Measurements from ENCODE around the gene XYLT1. TPM values are rescaled to one million over a fixed set of nuclear protein-coding genes. Genes with fewer than 3 reads are reported as not detected.
A peak's percentile ranks its signal among the peaks of the same experiment; 100 is the strongest.

The XYLT1 gene
- total RNA-seq, 1 experiment from 2014 or later: 14.5 TPM

DNA sequence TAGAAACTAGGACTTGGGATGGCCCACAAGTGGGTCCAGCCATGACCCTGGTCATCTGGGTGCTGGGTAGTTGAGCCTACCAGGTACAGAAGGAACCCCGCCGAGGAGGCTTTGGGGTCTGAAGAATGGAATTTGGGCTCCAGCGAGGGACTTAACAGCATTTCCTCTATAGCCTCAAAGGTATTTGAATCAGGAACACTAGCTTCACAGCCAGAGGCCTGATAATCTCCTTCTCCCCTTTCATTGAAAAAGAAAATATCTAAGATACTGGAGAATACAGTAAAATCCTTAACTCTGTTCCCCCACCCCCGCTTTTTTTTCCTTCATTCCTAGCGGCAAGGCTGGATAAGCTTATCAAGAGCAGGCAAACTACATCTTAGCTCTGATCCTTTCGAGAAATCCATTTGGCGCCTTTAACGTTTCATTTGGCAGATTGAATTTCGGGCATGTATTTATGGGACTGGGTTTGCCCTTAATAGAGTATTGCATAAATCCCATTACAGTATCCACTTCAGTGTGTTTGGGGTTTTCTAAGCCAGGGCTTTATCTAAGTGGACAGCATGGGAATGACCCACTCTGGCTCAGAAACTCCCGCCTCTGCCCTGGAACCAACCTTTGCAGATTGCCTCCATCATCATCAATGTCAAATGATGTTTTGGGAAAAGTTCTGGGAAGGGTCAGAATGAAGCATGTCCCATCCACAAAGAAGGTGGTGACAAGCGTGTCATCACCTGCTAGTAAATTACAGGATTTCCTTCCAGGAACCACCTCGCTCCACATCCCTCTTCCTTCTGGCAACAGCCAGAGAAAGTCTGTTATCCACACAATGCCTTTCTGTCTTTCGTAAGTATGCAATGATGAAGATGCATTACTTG lies 36.9 kb downstream of the XYLT1 start:
- Mint-ChIP-seq H3K4me3 (no peak overlapping the region; a peak in 2 of 5 replicates), H3K36me3 (ENCODE audit: insufficient read depth in 1 of 3, low read depth in 3 of 3) (peaks cover 2 to 5% (median 4%) of the 10 kb centered on the region in 3 experiments; a peak in 4 of 7 replicates), H3K27me3 (ENCODE audit: low read depth) (no peaks in the 10 kb centered on the region), H3K4me1 (peaks cover 53 to 69% of the 10 kb centered on the region in 2 experiments), H3K9me3 (peaks cover 0 to 2% of the 10 kb centered on the region in 2 experiments; a peak in 2 of 5 replicates), H3K27ac (peak overlapping the region in 1 of 3 experiments; percentile 14; a peak in 2 of 7 replicates)
- peaks cover 10% of the 10 kb centered on the region; the same call in 1 of the 2 replicates for H3K4me1 ChIP-seq (ENCODE audit: insufficient read depth, low read length)
- no peak for DNase-seq
- peaks cover 2% of the 10 kb centered on the region for H3K79me1 ChIP-seq (ENCODE audit: insufficient read depth, low read depth, low read length, poor library complexity, severe bottlenecking)
- H2BK20ac ChIP-seq (ENCODE audit: low read depth, low read length, poor library complexity, severe bottlenecking): no peak overlapping the region
- no peaks in the 10 kb centered on the region for H3K23me2 ChIP-seq (ENCODE audit: insufficient read length, low read depth, low read length, poor library complexity, severe bottlenecking)
- H2BK15ac ChIP-seq (ENCODE audit: low read depth, low read length): no peak overlapping the region
- no peak overlapping the region for H4K91ac ChIP-seq (ENCODE audit: insufficient read length, low read depth, low read length)
- no peak overlapping the region for H3T11ph ChIP-seq (ENCODE audit: low read length)
- no peaks in the 10 kb centered on the region for H4K20me1 ChIP-seq (ENCODE audit: control insufficient read depth, insufficient read depth, insufficient read length)
- no peak overlapping the region for H2AK5ac ChIP-seq (ENCODE audit: insufficient read length, low read length)
- no peak overlapping the region for H2BK120ac ChIP-seq (ENCODE audit: low read depth, low read length, poor library complexity, severe bottlenecking)
- no peaks in the 10 kb centered on the region for H3K79me2 ChIP-seq (ENCODE audit: insufficient read depth, low read length)
- no CpG with 5 or more reads among the region's 13 CpGs for WGBS (ENCODE audit: extremely low coverage, insufficient read length, low lambda C conversion rate)
- TF ChIP-seq, protein P1, sequence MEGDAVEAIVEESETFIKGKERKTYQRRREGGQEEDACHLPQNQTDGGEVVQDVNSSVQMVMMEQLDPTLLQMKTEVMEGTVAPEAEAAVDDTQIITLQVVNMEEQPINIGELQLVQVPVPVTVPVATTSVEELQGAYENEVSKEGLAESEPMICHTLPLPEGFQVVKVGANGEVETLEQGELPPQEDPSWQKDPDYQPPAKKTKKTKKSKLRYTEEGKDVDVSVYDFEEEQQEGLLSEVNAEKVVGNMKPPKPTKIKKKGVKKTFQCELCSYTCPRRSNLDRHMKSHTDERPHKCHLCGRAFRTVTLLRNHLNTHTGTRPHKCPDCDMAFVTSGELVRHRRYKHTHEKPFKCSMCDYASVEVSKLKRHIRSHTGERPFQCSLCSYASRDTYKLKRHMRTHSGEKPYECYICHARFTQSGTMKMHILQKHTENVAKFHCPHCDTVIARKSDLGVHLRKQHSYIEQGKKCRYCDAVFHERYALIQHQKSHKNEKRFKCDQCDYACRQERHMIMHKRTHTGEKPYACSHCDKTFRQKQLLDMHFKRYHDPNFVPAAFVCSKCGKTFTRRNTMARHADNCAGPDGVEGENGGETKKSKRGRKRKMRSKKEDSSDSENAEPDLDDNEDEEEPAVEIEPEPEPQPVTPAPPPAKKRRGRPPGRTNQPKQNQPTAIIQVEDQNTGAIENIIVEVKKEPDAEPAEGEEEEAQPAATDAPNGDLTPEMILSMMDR (conservative IDR thresholded peaks at IDR 0.05): no peak
- no peak overlapping the region for H2BK12ac ChIP-seq (ENCODE audit: insufficient read length, low read depth, low read length)
- H2BK5ac ChIP-seq (ENCODE audit: insufficient read length, low read length): no peak overlapping the region
- no peak overlapping the region for H4K5ac ChIP-seq (ENCODE audit: insufficient read length, low read depth, low read length)
- no peak overlapping the region for H4K8ac ChIP-seq (replicated peaks; ENCODE audit: insufficient read length, low read depth, low read length)
- H3K27ac ChIP-seq (ENCODE audit: insufficient read length, low read depth, low read length): no peak overlapping the region
- no peak overlapping the region for H3K4me2 ChIP-seq (ENCODE audit: insufficient read depth, insufficient read length, low read length)
- no peak overlapping the region for H3K56ac ChIP-seq (ENCODE audit: insufficient read length, low read depth, low read length)
- no peak overlapping the region for H3K9ac ChIP-seq (ENCODE audit: extremely low read depth, insufficient read length, low read length)
- H3K9me3 ChIP-seq (ENCODE audit: control insufficient read depth, low read depth, low read length): no peaks in the 10 kb centered on the region
- no peak overlapping the region for H2AFZ ChIP-seq (ENCODE audit: low read length)
- no peak overlapping the region for H3K23ac ChIP-seq (ENCODE audit: insufficient read length, low read depth, low read length)
- no peak overlapping the region for H3K14ac ChIP-seq (ENCODE audit: insufficient read depth, low read length)
- H3K27me3 ChIP-seq (ENCODE audit: insufficient read depth, low read length): no peaks in the 10 kb centered on the region
- H3K18ac ChIP-seq (ENCODE audit: insufficient read length, low read depth, low read length): no peak overlapping the region
- H3K4ac ChIP-seq (ENCODE audit: low read depth, low read length): no peak overlapping the region

Measured in H9 (cell line).